Measurements from ENCODE around the gene CMTM7. TPM values are rescaled to one million over a fixed set of nuclear protein-coding genes. Genes with fewer than 3 reads are reported as not detected.

The CMTM7 gene
- total RNA-seq, 1 donor from 2014 or later, result 71.4 TPM

GRCh38 chr3:32431481-32431880, 39.8 kb downstream of the CMTM7 start:
- no peak for DNase-seq (ENCODE audit: low read depth)
- no peak overlapping the region for H3K4me3 ChIP-seq (ENCODE audit: low read depth, low read length)
- no peak for TF ChIP-seq CTCF (conservative IDR thresholded peaks at IDR 0.05; ENCODE audit: low read depth, low read length)

DNA sequence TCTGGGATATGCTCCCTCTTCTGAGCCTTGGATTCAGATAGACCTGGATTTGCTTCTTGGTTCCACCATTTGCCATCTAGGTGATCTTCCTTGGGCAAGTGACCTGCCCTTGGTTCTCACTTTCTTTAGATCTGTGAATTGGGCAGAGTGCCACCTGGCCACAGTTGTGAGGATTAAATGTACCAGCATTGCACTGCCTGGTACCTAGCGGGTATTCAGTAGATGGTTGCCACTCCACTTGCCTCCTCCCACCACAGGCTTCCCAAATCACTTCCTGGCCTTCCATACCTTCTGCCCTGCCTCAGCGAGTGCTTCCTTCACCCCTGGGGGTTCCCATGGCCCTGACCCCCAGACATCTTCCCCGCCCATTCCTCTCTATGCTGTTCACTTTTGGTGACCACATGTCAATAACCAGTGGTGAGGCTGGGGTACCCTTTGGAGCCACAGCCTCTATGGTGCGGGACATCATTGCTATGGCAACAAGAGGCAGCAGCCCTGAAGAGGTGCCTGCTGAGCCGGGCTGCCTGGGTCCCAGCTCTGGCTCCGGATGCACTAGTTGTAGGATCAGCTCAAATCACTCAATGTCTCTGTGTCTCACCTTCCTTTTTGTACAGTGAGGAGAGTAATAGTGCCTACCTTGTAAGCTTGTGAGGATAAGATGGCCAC, 40.5 kb downstream of the CMTM7 start:
- no peak for TF ChIP-seq CTCF (conservative IDR thresholded peaks at IDR 0.05; ENCODE audit: low read depth, low read length)
- no peak for DNase-seq (ENCODE audit: low read depth)
- H3K4me3 ChIP-seq (ENCODE audit: low read depth, low read length), result no peak overlapping the region

DNA sequence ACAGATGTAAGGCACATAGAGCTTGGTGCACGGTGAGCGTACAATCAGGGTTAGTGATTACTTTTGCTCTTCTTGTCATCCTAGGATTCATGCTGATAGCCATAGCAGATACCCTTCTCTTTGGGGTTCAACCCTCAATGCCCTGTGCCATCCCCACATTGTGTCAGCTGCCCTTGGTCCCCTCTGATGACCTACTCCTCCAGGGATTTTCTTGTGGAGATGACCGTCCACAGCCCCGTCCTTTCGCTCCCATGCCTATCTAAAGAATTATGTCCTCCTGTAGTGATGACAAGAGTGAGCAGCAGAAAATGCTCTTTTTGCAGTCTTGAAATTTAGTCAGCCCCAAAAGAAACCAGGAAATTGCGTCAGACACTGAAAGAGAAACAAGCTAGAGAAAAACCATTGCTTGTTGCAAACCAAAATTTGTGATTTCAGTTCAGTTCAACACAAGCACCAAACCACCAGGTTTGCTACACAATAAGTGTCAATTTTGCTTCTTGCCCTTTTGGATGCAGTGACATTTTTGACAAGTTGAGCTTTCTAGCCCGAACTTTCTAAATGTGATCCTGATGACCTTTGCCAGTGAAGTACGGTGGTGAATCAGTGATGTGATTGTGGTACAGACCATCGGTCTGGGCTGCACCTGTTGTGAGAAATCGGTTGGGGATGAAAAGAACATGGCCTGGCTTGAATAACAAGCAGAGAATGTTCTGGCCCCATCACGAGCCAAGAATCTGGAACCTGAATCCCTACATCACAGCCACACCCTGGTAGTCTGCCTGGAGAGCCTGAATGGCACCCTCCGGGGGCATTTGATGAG, 41.3 kb downstream of the CMTM7 start:
- no peak for DNase-seq (ENCODE audit: low read depth)
- TF ChIP-seq CTCF (conservative IDR thresholded peaks at IDR 0.05; ENCODE audit: low read depth, low read length), result no peak
- H3K4me3 ChIP-seq (ENCODE audit: low read depth, low read length), result no peak overlapping the region

- TF ChIP-seq CTCF (conservative IDR thresholded peaks at IDR 0.05; ENCODE audit: low read depth, low read length), result no peak
- H3K4me3 ChIP-seq (ENCODE audit: low read depth, low read length), result no peak overlapping the region
- DNase-seq (ENCODE audit: low read depth), result no peak
Measured at GRCh38 chr3:32434206-32434605, 42.6 kb downstream of the CMTM7 start.

GRCh38 chr3:32435911-32436815, 44.5 kb downstream of the CMTM7 start:
- DNase-seq (ENCODE audit: low read depth), result no peak
- H3K4me3 ChIP-seq (ENCODE audit: low read depth, low read length), result no peak overlapping the region
- TF ChIP-seq CTCF (conservative IDR thresholded peaks at IDR 0.05; ENCODE audit: low read depth, low read length), result no peak

DNA sequence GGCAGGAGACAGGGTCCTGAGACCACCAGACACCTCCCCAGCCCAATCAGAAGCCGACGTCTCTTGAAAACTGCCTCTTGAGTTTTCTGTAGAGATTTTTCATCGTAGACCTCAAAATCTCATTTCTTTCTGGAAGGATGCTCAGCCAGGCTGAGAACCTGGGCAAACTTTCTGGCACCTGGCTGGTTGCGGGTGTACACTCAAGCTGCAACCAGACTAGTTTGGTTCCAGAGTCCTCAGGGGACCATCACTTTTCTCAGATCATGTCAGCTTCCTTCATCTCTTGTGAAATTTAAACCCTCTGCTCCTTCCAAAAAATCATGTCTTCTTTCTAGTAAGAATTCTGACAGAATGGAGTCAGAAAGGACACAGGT, 45.1 kb downstream of the CMTM7 start:
- DNase-seq (ENCODE audit: low read depth), result no peak
- no peak overlapping the region for H3K4me3 ChIP-seq (ENCODE audit: low read depth, low read length)
- TF ChIP-seq CTCF (conservative IDR thresholded peaks at IDR 0.05; ENCODE audit: low read depth, low read length), result no peak

Measured in epithelial cell of proximal tubule (primary cell).